Progenitor cell of endocrine pancreas (in vitro differentiated cells): ENCODE results near the gene TMBIM1. TPM values are rescaled to one million over a fixed set of nuclear protein-coding genes. Genes with fewer than 3 reads are reported as not detected.
A peak's percentile ranks its signal among the peaks of the same experiment; 100 is the strongest.

Experiments used
- DNase-seq: peaks from one replicate; pipeline ENCODE4 v3.0.0; 2021; ENCODE audit warnings: low spot score; ENCODE audit not compliant: unreplicated experiment
- H3K27ac Mint-ChIP-seq: 2 replicates; pipeline ENCODE4 v1.8.0; 2021; ENCODE audit warnings: mild to moderate bottlenecking, moderate library complexity, mixed read lengths
- H3K27me3 Mint-ChIP-seq: 2 replicates; pipeline ENCODE4 v1.8.0; 2021; ENCODE audit warnings: mixed read lengths
- H3K36me3 Mint-ChIP-seq: 2 replicates; pipeline ENCODE4 v1.8.0; 2022; ENCODE audit warnings: mixed read lengths; ENCODE audit not compliant: insufficient read depth
- H3K4me1 Mint-ChIP-seq: 2 replicates; pipeline ENCODE4 v1.8.0; 2021; ENCODE audit warnings: low read depth, mixed read lengths
- H3K4me3 Mint-ChIP-seq: 2 replicates; pipeline ENCODE4 v1.8.0; 2021; ENCODE audit warnings: low read depth, mild to moderate bottlenecking, moderate library complexity, mixed read lengths
- H3K9me3 Mint-ChIP-seq: 2 replicates; pipeline ENCODE4 v1.8.0; 2021; ENCODE audit warnings: low read depth, mixed read lengths
- total RNA-seq: library from RNA; stranded (reverse); gene quantifications from 2 replicates; pipeline ENCODE4 v1.2.1, GENCODE V29; 2021
- TF ChIP-seq, protein P1 (sequence below): fragments of 200-600 bp; sonication (generic); IDR thresholded peaks from one replicate; pipeline ENCODE4 v1.5.0; 2021; ENCODE audit warnings: antibody characterized with exemption, mild to moderate bottlenecking; ENCODE audit not compliant: unreplicated experiment

TMBIM1 gene
- total RNA-seq, 1 donor from 2014 or later, result 131 TPM

DNA sequence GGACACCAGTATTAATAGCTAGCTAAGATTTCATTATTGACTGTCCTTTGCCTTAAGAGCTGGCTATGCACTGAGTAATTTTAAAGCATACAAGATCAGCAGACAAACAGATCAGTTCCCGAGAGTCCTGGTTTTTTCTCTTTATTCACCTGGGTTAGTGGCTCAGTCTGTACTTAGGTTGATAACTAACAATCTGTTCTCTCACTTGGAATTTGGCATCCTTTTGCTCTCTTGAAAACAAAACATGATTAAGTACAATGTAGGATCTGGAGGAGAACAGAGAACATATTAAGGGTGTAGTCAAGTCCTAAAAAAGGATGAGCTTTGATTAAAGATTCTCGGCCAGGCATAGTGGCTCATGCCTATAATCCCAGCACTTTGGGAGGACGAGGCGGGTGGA is 58.8 kb downstream of the TMBIM1 start:
- Mint-ChIP-seq H3K27ac (no peak overlapping the region), H3K9me3 (no peaks in the 10 kb centered on the region), H3K27me3 (no peaks in the 10 kb centered on the region), H3K4me3 (no peak overlapping the region), H3K4me1 (peaks cover 22% of the 10 kb centered on the region), H3K36me3 (peaks cover 38% of the 10 kb centered on the region)
- DNase-seq, result no peak
- TF ChIP-seq, protein P1, sequence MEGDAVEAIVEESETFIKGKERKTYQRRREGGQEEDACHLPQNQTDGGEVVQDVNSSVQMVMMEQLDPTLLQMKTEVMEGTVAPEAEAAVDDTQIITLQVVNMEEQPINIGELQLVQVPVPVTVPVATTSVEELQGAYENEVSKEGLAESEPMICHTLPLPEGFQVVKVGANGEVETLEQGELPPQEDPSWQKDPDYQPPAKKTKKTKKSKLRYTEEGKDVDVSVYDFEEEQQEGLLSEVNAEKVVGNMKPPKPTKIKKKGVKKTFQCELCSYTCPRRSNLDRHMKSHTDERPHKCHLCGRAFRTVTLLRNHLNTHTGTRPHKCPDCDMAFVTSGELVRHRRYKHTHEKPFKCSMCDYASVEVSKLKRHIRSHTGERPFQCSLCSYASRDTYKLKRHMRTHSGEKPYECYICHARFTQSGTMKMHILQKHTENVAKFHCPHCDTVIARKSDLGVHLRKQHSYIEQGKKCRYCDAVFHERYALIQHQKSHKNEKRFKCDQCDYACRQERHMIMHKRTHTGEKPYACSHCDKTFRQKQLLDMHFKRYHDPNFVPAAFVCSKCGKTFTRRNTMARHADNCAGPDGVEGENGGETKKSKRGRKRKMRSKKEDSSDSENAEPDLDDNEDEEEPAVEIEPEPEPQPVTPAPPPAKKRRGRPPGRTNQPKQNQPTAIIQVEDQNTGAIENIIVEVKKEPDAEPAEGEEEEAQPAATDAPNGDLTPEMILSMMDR, result no peak

DNA sequence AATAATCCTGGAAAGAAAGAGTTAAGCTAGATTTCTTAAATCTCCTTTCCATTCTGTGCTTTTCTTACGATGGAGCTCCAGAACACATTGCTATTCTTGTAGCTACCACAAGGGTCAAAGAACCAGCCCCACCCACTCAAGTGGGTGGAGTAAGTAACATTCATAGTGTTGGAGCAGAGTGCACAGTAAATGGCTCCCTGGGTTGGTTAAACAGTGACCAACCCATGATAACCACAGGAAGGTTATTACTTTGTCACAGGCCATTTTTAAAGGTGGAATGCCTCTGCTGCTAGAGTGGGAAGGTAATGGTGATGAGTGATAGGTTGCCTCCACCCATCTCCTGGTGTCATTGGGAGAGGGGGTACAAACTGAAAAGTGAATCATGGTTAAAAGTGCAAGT is 61.4 kb downstream of the TMBIM1 start:
- no peaks in the 10 kb centered on the region for H3K27me3 Mint-ChIP-seq
- peaks cover 34% of the 10 kb centered on the region for H3K36me3 Mint-ChIP-seq
- TF ChIP-seq, protein P1, result peak; percentile 27
- peak overlapping the region; percentile 74 for H3K27ac Mint-ChIP-seq
- peaks cover 22% of the 10 kb centered on the region for H3K4me1 Mint-ChIP-seq
- DNase-seq, result no peak
- no peaks in the 10 kb centered on the region for H3K9me3 Mint-ChIP-seq
- H3K4me3 Mint-ChIP-seq, result no peak overlapping the region

DNA sequence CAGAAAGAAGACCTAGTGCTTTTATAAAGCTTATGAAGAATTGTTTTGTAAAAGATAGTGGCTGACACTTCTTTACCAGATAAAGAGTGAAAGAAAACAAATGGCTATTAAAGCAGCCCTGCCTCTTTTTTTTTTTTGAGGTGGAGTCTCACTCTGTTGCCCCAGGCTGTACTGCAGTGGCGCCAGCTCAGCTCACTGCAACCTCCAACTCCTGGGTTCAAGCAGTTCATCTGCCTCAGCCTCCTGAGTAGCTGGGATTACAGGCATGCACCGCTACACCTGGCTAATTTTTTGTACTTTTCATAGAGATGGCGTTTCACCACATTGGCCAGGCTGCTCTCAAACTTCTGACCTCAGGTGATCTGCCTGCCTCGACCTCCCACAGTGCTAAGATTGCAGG is 62.5 kb downstream of the TMBIM1 start:
- TF ChIP-seq, protein P1, result no peak
- no peaks in the 10 kb centered on the region for H3K9me3 Mint-ChIP-seq
- H3K27me3 Mint-ChIP-seq, result no peaks in the 10 kb centered on the region
- no peak overlapping the region for H3K4me3 Mint-ChIP-seq
- peaks cover 31% of the 10 kb centered on the region for H3K36me3 Mint-ChIP-seq
- H3K27ac Mint-ChIP-seq, result no peak overlapping the region
- DNase-seq, result no peak
- peaks cover 21% of the 10 kb centered on the region for H3K4me1 Mint-ChIP-seq

DNA sequence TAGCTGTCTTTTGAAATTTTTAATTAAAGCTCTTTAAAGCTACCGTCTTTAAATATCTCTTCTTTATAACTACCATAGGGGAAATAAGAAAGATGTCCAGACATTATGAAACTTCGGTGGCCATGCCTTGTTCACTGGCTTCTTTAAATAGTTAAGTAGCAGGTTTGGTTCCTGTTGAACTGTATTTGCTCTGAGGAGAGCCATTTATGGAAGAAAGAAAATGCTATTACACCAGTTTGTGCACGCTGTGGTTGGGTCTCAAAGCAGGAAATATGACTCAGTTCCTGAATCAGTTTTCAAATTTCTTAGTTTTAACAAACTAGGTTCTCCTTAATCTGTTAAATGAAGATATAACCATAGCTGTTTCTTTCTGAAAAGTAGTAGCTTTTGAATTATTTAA is 63.1 kb downstream of the TMBIM1 start:
- Mint-ChIP-seq H3K27ac (peak overlapping the region; percentile 45), H3K4me1 (peaks cover 15% of the 10 kb centered on the region), H3K36me3 (peaks cover 31% of the 10 kb centered on the region)

DNA sequence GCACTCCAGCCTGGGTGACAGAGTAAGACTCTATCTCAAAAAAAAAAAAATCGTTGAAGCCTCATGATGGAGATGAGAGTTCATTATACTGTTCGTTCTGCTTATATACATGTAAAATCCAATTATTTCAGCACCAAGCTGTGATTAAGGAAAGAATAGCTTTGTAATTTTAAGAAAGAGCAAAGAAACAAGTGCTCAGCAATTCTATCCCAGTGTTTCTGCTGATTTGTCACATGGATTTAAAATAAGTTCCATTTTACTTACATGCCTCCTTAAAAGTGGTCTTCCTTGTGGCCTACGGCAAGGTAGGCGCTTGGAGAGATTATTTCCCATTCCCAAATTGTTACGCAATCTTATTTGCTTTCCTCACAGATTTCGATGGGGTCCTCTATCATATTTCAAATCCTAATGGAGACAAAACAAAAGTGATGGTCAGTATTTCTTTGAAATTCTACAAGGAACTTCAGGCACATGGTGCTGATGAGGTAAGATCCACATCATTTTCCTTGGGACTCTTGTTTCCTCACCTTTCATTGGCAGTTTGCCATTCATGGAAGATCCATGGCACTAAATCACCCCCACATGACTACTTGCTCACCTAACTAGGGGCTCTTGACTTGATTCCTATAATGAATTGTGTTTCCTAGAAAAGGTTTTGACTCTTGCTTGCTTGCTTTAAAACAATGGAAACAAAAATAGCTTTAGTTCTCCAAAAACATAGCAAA is 63.8 kb downstream of the TMBIM1 start:
- DNase-seq, result no peak
- Mint-ChIP-seq H3K27me3 (no peaks in the 10 kb centered on the region), H3K27ac (peak overlapping the region; percentile 45), H3K9me3 (no peaks in the 10 kb centered on the region), H3K4me3 (no peak overlapping the region), H3K4me1 (peaks cover 9% of the 10 kb centered on the region), H3K36me3 (peaks cover 27% of the 10 kb centered on the region)
- TF ChIP-seq, protein P1, result no peak

More for the DNA sequence above, 63.1 kb downstream of the TMBIM1 start:
- TF ChIP-seq, protein P1, result no peak
- Mint-ChIP-seq H3K27me3 (no peaks in the 10 kb centered on the region), H3K9me3 (no peaks in the 10 kb centered on the region), H3K4me3 (no peak overlapping the region)
- DNase-seq, result no peak
